MV-4-11 (cell line): ENCODE results near the gene DPF3.
"Not testable (repeated sequence)": the region's sequence is repeated elsewhere in the genome, so short reads cannot be mapped to it uniquely, and the experiment has no call there.

Experiments
- DNase-seq: peaks from one replicate; lab custom pipeline; 2025; lab: John Stamatoyannopoulos, UW

Gene DPF3

DNA sequence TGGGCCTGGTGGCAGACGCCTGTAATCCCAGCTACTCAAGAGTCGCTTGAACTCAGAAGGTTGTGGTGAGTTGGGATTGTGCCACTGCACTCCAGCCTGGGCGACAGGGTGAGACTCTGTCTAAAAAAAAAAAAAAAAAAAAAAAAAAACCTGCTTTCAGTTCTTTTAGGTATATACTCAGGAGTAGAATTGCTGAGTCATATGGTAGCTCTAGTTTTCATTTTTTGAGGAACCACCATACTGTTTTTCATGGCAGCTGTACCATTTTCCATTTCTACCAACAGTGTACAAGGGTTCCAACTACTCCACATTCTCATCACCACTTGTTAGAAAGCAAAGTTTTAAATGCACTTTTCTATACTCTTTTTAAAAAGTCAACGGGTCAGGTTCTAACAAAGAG, 119.8 kb downstream of the DPF3 start:
- DNase-seq: no peak

DNA sequence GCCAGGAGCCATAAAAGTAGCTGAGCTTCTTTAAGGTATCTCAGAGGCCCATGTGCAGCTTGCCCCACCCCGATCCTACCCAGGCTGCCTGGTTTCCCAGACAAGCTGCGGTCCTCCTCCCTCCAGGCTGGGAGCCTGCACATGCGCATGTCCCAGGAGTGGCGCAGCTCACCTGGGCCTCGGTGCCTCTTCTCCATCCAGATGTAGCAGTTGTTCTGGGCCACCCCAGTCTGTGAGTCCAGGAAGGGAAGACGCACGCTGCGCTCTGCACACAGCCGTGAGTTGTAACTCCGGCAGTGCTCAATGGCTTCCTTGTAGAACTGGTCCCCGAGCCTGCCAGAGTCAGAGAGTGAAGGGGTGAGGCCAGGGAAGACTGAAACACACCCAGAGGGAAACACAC, 122.3 kb downstream of the DPF3 start:
- DNase-seq: no peak

DNA sequence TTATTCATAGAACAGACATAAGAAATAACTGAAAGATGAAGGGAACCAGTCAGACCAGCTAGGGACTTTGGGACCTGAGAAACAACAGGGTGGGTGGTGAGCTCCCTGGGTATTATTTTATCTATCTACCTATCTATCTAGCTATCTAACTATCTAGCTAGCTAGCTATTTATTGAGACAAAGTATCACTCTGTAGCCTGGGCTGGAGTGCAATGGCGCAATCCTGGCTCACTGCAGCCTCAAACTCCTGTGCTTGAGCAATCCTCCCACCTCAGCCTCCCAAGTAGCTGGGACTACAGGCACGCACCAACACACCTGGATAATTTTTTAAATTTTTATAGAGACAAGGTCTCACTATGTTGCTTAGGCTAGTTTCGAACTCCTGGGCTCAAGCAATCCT, 127.6 kb downstream of the DPF3 start:
- no peak for DNase-seq

DNA sequence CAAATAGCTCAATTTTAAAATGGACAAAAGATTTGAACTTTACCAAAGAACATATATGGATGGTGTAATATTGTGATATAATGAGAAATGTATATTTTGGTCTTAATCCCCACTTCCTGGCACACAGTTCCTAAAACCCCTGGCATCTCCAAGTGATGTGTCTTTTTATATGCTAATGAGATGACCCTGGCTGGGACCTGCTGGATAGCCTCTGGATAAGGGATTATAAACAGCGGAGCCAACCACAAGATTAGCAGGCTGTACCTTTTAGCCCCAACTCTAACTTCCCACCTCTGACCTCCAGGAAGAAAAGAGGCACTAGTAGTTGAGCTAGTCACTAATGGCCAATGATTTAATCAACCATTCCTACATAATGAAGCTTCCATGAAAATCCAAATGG, 130.0 kb downstream of the DPF3 start:
- DNase-seq: no peak

DNA sequence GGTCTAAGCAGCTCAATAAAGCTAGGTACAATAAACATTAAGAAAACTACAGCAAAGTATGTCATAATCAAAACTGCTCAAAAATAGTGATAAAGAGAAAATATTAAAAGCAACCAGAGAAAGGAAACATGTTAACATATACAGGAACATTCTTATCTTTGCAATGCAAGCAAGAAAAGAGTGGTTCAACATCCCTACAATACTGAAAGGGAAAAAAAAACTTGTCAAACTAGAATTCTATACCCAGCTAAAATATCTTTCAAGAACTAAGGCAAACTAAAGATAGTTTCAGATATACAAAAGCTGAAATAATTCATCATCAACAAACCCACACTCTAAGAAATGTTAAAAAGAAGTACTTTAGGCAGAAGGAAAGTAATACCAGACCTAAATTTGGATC, 134.2 kb downstream of the DPF3 start:
- DNase-seq: no peak

DNA sequence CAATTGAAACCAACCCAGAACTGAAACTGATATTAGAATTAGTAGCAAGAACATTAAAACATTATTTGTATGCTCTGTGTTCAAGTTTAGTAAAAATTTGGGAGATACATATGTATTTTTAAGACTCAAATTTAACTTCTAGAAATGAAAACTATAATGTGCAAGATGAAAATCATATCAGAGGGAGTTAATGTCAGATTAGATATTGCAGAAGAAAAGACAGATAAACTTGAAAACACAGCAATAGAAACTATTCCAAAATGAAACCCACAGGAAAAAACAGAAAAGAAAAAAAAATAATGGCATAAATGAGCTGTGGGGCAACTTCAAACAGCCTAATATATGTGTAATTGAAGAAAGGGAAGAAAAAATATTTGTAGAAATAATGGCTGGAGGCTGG, 134.9 kb downstream of the DPF3 start:
- no peak for DNase-seq

DNA sequence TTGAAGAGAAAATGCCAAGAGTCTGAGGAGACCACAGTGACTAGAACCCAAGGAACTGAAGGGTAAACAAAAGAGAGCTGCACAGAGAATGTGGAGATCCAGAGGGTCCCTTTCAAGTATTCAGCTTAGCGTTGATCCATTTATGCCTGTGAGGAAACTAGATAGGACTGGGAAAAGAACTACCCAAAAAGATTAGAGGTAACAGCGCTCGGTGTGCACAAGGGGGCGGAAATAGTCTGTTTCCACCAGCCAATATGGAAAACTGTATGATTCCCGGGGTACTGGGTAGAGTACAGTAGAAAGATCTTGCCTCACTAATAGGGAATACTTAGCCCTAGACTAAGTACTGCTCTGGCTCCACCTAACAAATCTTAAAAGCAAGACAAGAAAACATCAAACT, 135.5 kb downstream of the DPF3 start:
- DNase-seq: no peak

DNA sequence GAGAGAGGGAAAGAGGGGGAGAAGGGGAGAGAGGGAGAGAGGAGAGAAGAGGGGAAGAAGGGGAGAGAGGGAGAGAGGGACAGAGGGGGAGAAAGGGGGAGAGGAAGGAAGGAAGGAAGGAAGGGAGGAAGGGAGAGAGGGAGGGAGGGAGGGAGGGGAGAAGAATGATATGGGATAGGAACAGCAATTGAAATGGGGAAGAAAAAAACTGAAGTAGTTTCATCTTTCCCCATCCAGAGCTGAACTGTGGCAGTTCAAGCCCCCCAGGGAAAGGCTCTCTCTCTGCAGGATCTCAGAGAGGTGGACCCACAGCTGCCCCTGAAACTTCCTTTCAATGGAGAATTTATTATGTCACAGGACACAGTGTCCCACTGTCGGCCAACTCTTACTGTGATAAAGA, 136.9 kb downstream of the DPF3 start:
- no peak for DNase-seq

DNA sequence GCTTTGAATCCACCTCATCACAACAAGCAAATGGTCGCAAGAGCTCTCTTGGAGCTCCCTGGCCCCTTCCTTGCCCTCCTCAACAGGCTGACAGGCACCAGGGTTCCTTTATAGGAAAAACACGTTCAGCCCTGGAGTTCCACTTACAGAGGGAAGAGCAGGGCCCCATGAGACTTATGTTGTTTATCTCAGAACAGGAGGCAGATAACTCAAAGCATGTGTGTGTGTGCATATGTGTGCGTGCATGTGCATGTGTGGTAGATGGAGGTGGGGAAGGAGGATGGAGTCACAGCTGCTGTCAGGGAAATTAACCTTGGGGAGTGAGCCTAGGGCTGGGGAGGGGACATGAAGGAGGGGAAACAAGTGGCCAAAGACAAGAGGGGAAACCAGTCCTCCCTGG, 138.1 kb downstream of the DPF3 start:
- DNase-seq: no peak

DNA sequence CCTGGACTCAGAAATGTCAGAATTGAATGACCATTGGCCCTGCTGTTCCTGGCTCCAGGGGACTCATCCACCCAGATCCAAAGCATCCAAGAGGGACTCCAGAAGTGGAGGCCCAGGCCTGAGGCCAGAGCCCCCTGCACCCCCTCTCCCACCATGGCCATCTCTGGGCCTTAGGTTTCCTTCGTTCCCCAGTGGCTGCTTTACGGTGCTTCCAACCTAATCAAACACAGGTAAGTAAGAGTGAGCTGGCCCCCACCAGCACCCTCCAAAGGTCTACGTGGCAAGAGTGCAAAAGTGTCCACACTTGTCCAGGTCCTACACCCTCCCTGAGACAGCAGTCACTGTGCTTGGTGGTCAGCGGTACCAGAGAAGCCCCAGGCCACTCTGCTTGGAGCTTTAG, 139.0 kb downstream of the DPF3 start:
- DNase-seq: no peak

DNA sequence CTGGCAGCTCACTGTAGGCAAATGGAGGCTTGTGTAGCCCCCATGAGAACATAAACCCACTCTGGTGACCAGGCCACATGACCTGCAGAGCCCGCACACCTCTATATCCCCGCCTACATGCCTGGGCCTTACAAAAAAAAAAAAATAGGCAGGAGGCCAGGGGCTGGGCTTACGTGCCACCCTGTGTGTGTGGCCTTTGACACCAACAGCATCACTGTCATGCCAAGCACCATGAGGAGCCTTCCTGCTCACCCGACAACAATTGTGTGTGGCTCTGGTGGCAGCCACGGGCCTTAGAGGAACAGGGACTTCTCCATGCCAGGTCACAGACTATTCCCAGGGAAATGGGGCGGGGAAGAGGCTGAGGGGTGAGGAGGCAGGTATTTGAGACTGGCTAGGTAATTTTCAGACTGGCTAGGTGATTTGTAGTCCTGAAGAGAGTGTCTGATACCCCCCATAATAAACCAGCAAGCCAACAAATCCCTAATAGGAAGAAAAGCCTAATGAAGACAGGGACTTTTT, 140.0 kb downstream of the DPF3 start:
- DNase-seq: no peak

DNA sequence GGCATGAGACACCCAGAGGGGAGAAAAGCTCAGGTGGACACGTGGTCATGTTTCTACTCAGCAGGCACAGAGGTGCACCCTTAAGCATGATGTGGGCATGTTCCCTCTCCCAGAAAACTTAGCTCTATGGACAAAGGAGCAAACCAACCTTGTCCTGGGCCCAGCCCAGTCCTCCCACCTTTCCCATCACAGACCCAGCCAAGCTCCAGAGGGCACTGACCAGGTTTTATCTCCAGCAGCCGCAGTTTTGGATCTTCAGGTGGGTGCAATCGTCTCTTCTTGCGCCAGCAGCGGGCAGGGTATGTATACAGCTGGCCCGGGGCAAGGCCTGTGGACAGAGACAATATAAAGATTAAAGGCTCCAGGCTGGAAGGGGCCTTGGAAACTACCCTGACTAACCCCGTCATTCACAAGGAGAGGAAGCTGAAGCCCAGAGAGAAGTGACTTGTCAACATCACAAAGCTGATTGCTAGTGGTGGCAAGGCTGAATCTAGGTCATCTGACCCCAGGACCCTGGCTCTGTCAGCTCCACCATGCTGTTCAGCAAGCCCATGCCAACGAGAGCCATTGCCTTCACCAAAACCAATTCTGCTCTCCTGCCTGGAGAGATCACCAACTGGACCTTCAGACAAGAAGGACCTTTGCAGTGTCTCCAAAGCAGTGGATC, 140.7 kb downstream of the DPF3 start:
- no peak for DNase-seq

DNA sequence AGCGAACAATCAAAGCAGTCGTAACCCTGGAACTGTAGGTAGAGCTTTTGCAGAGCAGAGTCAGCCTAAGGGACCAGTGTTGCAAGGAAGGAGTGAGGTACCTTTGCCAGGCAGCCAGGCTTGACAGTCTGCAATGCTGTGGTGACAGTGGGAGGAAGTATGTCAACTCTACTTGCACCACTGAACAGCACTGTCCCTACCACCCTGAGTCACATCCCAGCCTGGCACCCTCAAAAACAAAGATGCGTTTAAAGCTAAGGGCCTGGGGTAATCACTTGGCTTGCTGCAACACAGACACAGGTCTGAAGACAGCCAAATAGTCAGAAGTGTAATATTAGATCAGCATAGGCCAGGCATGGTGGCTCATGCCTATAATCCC, 141.9 kb downstream of the DPF3 start:
- peak; percentile 49 for DNase-seq

DNA sequence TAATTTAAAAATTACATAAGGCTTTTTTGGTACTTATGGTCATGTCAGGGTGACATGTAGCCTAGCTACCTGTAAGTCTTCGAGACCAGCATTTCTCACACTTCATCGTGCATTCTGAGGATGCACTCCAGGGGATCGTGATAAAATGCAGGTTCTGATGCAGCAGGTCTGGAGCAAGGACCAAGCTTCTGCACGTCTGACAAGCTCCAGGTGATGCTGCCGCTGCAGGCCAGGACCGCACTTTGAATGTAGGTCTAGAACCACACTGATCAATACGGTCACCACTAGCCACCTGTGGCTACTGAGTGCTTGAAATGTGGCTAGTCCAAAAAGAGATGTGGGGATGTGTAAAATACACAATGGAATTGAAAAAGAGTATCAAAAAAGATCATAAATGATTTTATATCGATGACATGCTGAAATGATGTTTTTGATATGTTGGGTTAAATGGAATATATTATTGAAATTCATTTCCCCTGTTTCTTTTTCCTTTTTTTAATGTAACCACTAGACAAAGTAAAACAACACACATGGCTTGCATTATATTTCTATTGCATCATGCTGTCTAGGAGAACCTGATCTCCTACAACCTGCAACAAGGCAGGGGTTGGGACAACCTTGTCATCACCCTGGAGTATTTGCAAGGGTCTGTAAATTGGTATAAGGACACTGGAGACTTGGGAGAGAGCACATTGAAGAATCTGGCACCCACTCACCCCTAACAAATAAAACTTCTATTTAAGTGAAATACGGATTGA, 142.4 kb downstream of the DPF3 start:
- DNase-seq: no peak

DNA sequence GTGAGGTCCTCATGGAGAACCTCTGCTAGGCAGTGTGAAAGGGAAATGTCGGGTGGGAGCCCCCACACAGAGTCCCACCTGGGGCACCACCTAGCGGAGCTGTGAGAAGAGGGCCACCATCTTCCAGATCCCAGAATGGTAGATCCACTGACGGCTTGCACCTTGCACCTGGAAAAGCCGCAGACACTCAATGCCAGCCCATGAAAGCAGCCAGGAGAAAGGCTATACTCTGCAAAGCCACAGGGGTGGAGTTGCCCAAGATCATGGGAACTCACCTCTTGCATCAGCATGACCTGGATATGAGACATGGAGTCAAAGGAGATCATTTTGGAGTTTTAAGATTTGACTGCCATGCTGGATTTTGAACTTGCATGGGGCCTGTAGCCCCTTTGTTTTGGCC, 145.0 kb downstream of the DPF3 start:
- not testable (repeated sequence) for DNase-seq

DNA sequence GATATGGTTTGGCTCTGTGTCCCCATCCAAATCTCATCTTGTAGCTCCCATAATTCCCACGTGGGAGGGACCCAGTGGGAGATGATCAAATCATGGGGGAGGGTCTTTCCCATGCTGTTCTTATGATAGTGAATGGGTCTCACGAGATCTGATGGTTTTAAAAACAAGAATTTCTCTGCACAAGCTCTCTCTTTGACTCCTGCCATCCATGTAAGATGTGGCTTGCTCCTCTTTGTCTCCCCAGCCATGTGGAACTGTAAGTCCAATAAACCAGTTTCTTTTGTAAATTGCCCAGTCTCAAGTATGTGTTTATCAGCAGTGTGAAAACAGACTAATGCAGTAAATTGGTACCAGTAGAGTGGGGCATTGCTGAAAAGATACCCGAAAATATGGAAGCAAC, 146.2 kb downstream of the DPF3 start:
- DNase-seq: no peak

DNA sequence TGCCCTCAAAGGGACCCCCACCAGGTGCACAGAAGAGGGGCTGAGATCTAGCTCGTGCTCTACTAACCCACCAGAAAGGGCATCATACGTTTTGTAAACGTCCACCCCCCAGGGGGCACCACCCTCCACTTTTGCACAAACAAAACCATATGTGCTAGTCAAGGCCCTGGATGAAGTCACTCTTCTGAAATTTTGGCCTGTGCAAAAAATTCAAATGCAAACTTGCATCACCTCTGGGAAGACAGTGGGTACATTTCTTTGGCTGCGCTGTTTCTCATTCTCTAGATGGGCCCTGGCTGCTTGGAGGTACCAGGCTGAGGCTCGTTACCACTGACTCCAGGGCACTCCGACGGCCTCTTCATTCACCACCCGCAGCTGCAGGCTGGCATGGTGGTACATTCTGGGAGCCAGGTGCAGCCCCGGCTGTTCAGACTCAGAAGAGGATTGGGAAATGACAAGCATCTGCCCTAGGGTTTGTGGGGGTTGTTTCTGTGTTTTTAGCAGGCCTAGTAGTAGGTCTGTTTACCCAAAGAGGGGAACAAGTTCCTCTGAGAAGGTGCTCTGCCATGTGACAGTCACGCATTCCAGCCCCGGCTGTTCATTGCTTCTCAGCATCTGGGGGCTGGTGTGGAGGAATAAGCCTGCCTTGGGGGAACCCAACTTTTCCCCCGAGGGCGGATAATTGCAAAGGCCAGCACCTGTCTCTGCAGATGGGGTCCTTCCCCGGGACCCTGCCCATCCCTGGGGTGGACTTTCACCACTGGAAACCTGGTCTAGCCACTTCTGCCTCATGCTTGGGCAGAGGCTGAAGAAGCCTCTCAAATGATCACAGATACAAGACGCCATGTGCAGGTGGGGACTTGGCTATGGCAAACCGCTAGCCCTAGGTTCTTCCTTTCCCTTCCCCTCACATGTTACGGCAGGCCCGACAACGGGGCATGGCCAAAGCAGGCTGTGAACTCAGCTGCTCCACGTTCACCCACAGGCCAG, 147.6 kb downstream of the DPF3 start:
- no peak for DNase-seq

DNA sequence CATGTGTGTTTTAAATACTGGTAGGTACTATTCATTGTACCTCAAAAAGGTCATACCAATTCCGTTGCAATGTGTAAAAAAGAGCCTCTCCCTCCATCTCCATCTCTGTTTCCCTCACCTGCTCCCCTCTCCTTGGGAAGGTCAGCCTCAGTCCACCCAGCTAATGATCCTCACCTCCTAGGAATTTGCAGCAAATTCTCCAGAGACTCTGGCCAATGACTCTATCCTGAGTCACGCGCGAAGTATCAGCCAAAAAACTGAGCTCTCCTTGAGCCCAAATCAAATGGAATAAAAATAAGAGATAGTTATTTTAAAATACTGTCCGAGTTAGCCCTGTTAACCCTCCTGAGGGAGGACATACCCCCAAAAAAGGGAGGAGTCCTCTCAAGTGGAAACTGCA, 148.4 kb downstream of the DPF3 start:
- no peak for DNase-seq

DNA sequence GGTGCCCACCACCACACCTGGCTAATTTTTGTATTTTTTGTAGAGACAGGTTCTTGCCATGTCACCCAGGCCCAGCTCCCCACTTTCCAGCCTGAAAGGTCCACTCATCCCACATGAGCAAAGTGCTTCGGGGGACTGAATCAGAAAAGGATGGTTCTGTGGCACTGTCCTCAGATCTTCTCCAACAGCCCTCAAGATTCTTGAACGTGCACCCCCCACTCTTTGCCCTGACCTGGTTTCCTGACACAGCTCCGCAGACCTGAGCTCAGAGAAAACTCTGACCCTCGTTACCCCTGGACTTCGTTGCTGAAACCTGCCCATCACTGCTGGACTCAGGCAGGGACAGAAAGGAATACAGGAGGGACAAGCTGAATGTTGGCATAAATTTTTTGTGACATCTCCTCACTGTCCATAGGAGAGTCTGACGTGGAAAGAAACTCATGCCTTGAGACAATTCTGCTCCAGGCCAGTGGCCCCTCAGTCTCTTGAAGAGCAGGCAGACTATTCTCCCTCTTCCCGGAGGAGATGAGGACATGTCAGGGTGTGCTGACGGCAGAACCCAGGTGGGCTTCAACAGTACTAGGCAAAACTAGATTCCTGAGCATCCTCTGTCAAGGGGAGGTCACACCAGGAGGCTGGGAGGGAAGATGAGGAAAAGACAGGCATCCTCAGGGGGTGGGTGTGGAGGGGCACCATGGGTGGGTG, 149.3 kb downstream of the DPF3 start:
- no peak for DNase-seq

DNA sequence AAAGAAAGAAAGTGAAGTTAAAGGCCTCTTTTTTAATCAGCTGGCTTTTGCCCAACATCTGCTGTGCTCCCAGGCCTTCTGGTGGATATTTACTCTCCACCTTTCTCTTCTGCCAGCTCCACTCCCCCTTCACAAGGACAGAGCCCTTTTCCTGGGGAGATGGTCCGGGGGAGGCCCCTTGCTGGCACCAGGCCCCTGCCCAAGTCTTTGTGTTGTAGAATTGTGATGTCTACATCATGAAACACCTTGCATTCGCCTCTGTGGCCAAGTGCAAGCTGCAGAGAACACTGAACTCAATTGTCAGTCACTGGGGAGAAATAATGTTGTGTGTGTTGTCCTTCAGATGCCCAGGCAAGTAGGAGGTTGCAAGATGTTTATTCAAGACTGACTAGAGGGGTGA, 150.3 kb downstream of the DPF3 start:
- no peak for DNase-seq

DNA sequence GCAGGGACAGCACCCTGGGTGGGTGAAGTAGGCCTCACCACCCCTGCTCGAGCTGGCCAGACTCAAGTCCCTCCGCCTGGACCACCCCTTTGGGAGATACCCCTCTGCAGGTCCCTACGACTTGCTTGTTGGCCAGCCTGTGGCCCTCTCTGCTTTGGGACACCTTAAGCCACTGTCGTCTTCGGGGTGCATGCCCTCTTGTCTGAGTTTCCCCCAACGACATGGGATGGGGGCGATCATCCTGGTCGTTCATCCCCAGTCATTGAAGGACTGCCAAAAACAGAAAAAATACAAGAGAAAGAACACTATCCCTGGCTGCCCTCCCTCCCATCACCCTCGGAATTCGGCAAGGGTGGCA, 151.1 kb downstream of the DPF3 start:
- no peak for DNase-seq
